PC-3 (cell line): Measurements from ENCODE around the gene MVB12B. TPM values are rescaled to one million over a fixed set of nuclear protein-coding genes. Genes with fewer than 3 reads are reported as not detected.

Experiments used
- ATAC-seq: fragments of 200-7000 bp; cut with Tn5 transposase; 2 replicates; pipeline ENCODE4 v1.9.1; 2020; ENCODE audit warnings: mild to moderate bottlenecking, moderate library complexity
- BruUV-seq: library from RNA; stranded (reverse); fragments of 400-500 nt; replicated peaks from 2 replicates; lab custom pipeline; 2021; lab: Mats Ljungman, UMichigan
- CTCF ChIA-PET: fragments of 300-600 bp; sonication (Branson Sonifier 250); formaldehyde crosslinking; loops from one replicate; lab custom pipeline; 2022; ENCODE audit warnings: antibody characterized with exemption; lab: Charles Lee
- POLR2A ChIA-PET: fragments of 300-600 bp; sonication (Branson Sonifier 250); formaldehyde crosslinking; loops from one replicate; lab custom pipeline; 2022; ENCODE audit warnings: antibody characterized with exemption; ENCODE audit not compliant: unreplicated experiment; lab: Charles Lee
- DNase-seq: peaks from one replicate; pipeline ENCODE4 v3.0.0-alpha.2; 2015
- H2AFZ ChIP-seq: fragments of 300-600 bp; sonication (generic); 2 replicates; pipeline ENCODE4 v1.6.0; 2016; ENCODE audit warnings: antibody characterized with exemption, low read length
- H3F3A ChIP-seq: fragments of 300-600 bp; sonication (generic); one replicate; pipeline ENCODE4 v1.6.0; 2017; ENCODE audit warnings: antibody characterized with exemption, low read length, control low read depth, mild to moderate bottlenecking; ENCODE audit not compliant: unreplicated experiment
- H3K27ac ChIP-seq: fragments of 300-600 bp; sonication (generic); 2 replicates; pipeline ENCODE4 v1.5.1; 2016; ENCODE audit warnings: mild to moderate bottlenecking, low read length
- H3K27me3 ChIP-seq: fragments of 300-600 bp; sonication (generic); 2 replicates; pipeline ENCODE4 v1.6.1; 2016; ENCODE audit warnings: low read length, mixed read lengths
- H3K36me3 ChIP-seq: fragments of 300-600 bp; sonication (generic); 2 replicates; pipeline ENCODE4 v1.6.1; 2016; ENCODE audit warnings: low read depth, mixed run types, low read length, mixed read lengths
- H3K4me1 ChIP-seq: fragments of 300-600 bp; sonication (generic); 2 replicates; pipeline ENCODE4 v1.5.1; 2016; ENCODE audit warnings: low read length; ENCODE audit not compliant: insufficient read depth
- H3K4me2 ChIP-seq: fragments of 300-600 bp; sonication (generic); 2 replicates; pipeline ENCODE4 v1.6.0; 2016; ENCODE audit warnings: low read length
- H3K4me3 ChIP-seq: fragments of 300-600 bp; sonication (generic); 2 replicates; pipeline ENCODE4 v1.5.1; 2016; ENCODE audit warnings: mild to moderate bottlenecking, low read length, mixed read lengths
- H3K79me2 ChIP-seq: fragments of 300-600 bp; sonication (generic); 2 replicates; pipeline ENCODE4 v1.6.1; 2017; ENCODE audit warnings: low read length, mixed read lengths
- H3K9ac ChIP-seq: fragments of 300-600 bp; sonication (generic); 2 replicates; pipeline ENCODE4 v1.6.0; 2016; ENCODE audit warnings: mild to moderate bottlenecking, low read length
- H3K9me2 ChIP-seq: fragments of 300-600 bp; sonication (generic); replicated peaks from 2 replicates; pipeline ENCODE4 v1.6.1; 2016; ENCODE audit warnings: mixed run types, low read length, mixed read lengths
- H3K9me3 ChIP-seq: fragments of 300-600 bp; sonication (generic); 2 replicates; pipeline ENCODE4 v1.6.1; 2016; ENCODE audit warnings: low read length, mixed read lengths
- H4K20me1 ChIP-seq: fragments of 300-600 bp; sonication (generic); 2 replicates; pipeline ENCODE4 v1.6.1; 2016; ENCODE audit warnings: low read length, mixed read lengths
- CTCF ChIP-seq: fragments of 300-600 bp; sonication (generic); conservative IDR thresholded peaks from 2 replicates; pipeline ENCODE4 v1.5.1; 2017; ENCODE audit warnings: antibody characterized with exemption, low read depth, mild to moderate bottlenecking, low read length
- EZH2 ChIP-seq: fragments of 300-600 bp; sonication (generic); IDR thresholded peaks from one replicate; pipeline ENCODE4 v1.6.1; 2017; ENCODE audit warnings: antibody characterized with exemption, mild to moderate bottlenecking, low read length; ENCODE audit not compliant: unreplicated experiment
- EZH2phosphoT487 ChIP-seq: fragments of 300-600 bp; sonication (generic); IDR thresholded peaks from 2 replicates; pipeline ENCODE4 v1.6.1; 2018; ENCODE audit warnings: mild to moderate bottlenecking, antibody characterized with exemption, low read length, borderline replicate concordance
- intact Hi-C: fragments of 100-400 bp; cut with micrococcal nuclease; formaldehyde crosslinking; loops from 2 replicates; pipeline ENCODE4 v1.9.0; 2023
- total RNA-seq: library from RNA; depleted of rRNA; stranded (reverse); fragments of >200 nt; gene quantifications from 2 replicates; pipeline ENCODE4 v1.2.3, GENCODE V29; 2014

The MVB12B gene
- total RNA-seq, 1 experiment from 2014 or later: 7.2 TPM

GRCh38 chr9:126368020-126368419, 41.4 kb downstream of the MVB12B start:
- Histone ChIP-seq H3K4me1 (peaks cover 60% of the 10 kb centered on the region), H3K9me3 (no peaks in the 10 kb centered on the region), H3K4me3 (no peak overlapping the region), H4K20me1 (no peaks in the 10 kb centered on the region), H3K79me2 (peaks cover 16% of the 10 kb centered on the region), H2AFZ (no peak overlapping the region), H3K27me3 (no peaks in the 10 kb centered on the region), H3K36me3 (no peaks in the 10 kb centered on the region), H3F3A (peaks cover 7% of the 10 kb centered on the region), H3K9me2 (no peaks in the 10 kb centered on the region), H3K4me2 (peak overlapping the region; percentile 54), H3K9ac (no peak overlapping the region), H3K27ac (peak overlapping the region; percentile 38)
- intact Hi-C loops: no loop called here
- no peak for DNase-seq
- CTCF ChIA-PET: interaction anchor here (0.6 kb wide), 1 partner anchor 26 kb away, joined by 3 read pairs; no protein-coding TSS in a partner anchor
- BruUV-seq: no TSS peak
- TF ChIP-seq EZH2 (no peak), CTCF (no peak), EZH2phosphoT487 (no peak)
- POLR2A ChIA-PET: no interaction called here
- no peak for ATAC-seq

- no peaks in the 10 kb centered on the region for H4K20me1 ChIP-seq
- ChIA-PET CTCF (no interaction called here), POLR2A (no interaction called here)
- no peak overlapping the region for H3K4me2 ChIP-seq
- DNase-seq: no peak
- H3K9me2 ChIP-seq: no peaks in the 10 kb centered on the region
- TF ChIP-seq EZH2 (no peak), CTCF (no peak), EZH2phosphoT487 (no peak)
- no peak overlapping the region for H3K4me3 ChIP-seq
- H3F3A ChIP-seq: no peaks in the 10 kb centered on the region
- no peak for ATAC-seq
- no peak overlapping the region for H2AFZ ChIP-seq
- no peak overlapping the region for H3K27ac ChIP-seq
- peaks cover 16% of the 10 kb centered on the region for H3K79me2 ChIP-seq
- intact Hi-C loops: no loop called here
- no peak overlapping the region for H3K9ac ChIP-seq
- peaks cover 73% of the 10 kb centered on the region for H3K4me1 ChIP-seq
- no peaks in the 10 kb centered on the region for H3K9me3 ChIP-seq
- BruUV-seq: no TSS peak
- H3K36me3 ChIP-seq: no peaks in the 10 kb centered on the region
- no peaks in the 10 kb centered on the region for H3K27me3 ChIP-seq
Observed at GRCh38 chr9:126371007-126371870, 44.6 kb downstream of the MVB12B start.

- TF ChIP-seq CTCF: no peak
- H3K4me2 ChIP-seq: peak overlapping the region; percentile 17; the same call in 1 of the 2 replicates
- H3F3A ChIP-seq: no peaks in the 10 kb centered on the region
- ATAC-seq: no peak
- no peaks in the 10 kb centered on the region for H3K36me3 ChIP-seq
- ChIA-PET CTCF (no interaction called here), POLR2A (no interaction called here)
- no peaks in the 10 kb centered on the region for H3K9me2 ChIP-seq
- peaks cover 11% of the 10 kb centered on the region; the same call in 1 of the 2 replicates for H3K79me2 ChIP-seq
- H3K27me3 ChIP-seq: no peaks in the 10 kb centered on the region
- no peaks in the 10 kb centered on the region for H4K20me1 ChIP-seq
- intact Hi-C loops: no loop called here
- no peak for DNase-seq
- H3K9ac ChIP-seq: no peak overlapping the region
- no peak overlapping the region for H3K27ac ChIP-seq
- no peak overlapping the region for H2AFZ ChIP-seq
- H3K4me3 ChIP-seq: no peak overlapping the region
- H3K9me3 ChIP-seq: no peaks in the 10 kb centered on the region
- BruUV-seq: no TSS peak
- H3K4me1 ChIP-seq: peaks cover 61% of the 10 kb centered on the region
Observed at GRCh38 chr9:126372716-126373115, 46.1 kb downstream of the MVB12B start.
